ENCODE results near the gene GIMAP5. TPM values are rescaled to one million over a fixed set of nuclear protein-coding genes. Genes with fewer than 3 reads are reported as not detected.

Gene GIMAP5
- total RNA-seq, 1 donor from 2014 or later: 31.9 TPM

Other genes with a start within 250 kb of the GIMAP5 start
- gene GIMAP7, start 222.5 kb upstream of the GIMAP5 start, total RNA-seq: 49.4 TPM
- 95.7 TPM for gene GIMAP4, start 170.0 kb upstream of the GIMAP5 start, total RNA-seq
- 69.3 TPM for gene GIMAP6, start 105.0 kb upstream of the GIMAP5 start, total RNA-seq
- 46.9 TPM for gene GIMAP2, start 51.7 kb upstream of the GIMAP5 start, total RNA-seq
- 18.8 TPM for gene GIMAP1, start 20.8 kb upstream of the GIMAP5 start, total RNA-seq
- 69.4 TPM for gene TMEM176B, start 62.9 kb downstream of the GIMAP5 start, total RNA-seq
- 57.4 TPM for gene TMEM176A, start 63.4 kb downstream of the GIMAP5 start, total RNA-seq
- gene AOC1, start 115.1 kb downstream of the GIMAP5 start, total RNA-seq: 1.7 TPM
- gene KCNH2, start 240.9 kb downstream of the GIMAP5 start, total RNA-seq: 2.4 TPM